Cardiac septum (tissue), 1 donor: ENCODE measurements around the gene NDUFB8. TPM values are rescaled to one million over a fixed set of nuclear protein-coding genes. Genes with fewer than 3 reads are reported as not detected.
"Not testable (repeated sequence)": the region's sequence is repeated elsewhere in the genome, so short reads cannot be mapped to it uniquely, and the experiment has no call there.

Experiments used
- DNase-seq: peaks from one replicate; pipeline ENCODE4 v3.0.0-alpha.2; 2020; ENCODE audit warnings: low spot score
- intact Hi-C: fragments of 100-400 bp; cut with DNase I; formaldehyde crosslinking; loops from one replicate; pipeline ENCODE4 v1.14.0; 2022
- long read RNA-seq: library from polyadenylated mRNA; unstranded; transcript quantifications from one replicate; pipeline ENCODE4 v2.0.0, GENCODE V29; 2021
- total RNA-seq: library from RNA; stranded (reverse); fragmentation: NEBNext Ultra II Directional; extraction: Animal tissue kit (Norgen Biotek cat#: 25700); gene quantifications from one replicate; pipeline ENCODE4 v1.2.1, GENCODE V29; 2021
- donor health status: DM: no; HTN: no; CAD: no.

Gene NDUFB8
- 351 TPM for total RNA-seq
- long read RNA-seq, transcript NDUFB8-205 (4 exons, 829 nt) = minor isoform, 11 of 240 reads
- long read RNA-seq, transcript NDUFB8-203 (5 exons, 713 nt) = minor isoform, 9 of 240 reads
- long read RNA-seq, transcript NDUFB8-201 (5 exons, 671 nt) = major isoform, 205 of 240 reads
- long read RNA-seq, partial matches to known transcripts = 8 of 240 reads
- long read RNA-seq, other reads (novel, unspliced or antisense) = 5 of 240 reads

- peak; percentile 94 for DNase-seq
Measured at GRCh38 chr10:100529475-100530298, at the start of gene NDUFB8. Gene NDUFB8, minus strand, starts transcription at chr10:100529871. Its CDS starts 20 bp downstream, at chr10:100529851.

GRCh38 chr10:100576282-100576635 lies 46.6 kb upstream of the NDUFB8 start:
- intact Hi-C loops = no loop called here
- DNase-seq = no peak

More at GRCh38 chr10:100529475-100530298, at the start of gene NDUFB8:
- intact Hi-C loops = loop anchor here (5.0 kb wide), 1 partner anchor 242 kb away; the partner anchor contains the start of gene BLOC1S2

GRCh38 chr10:100575585-100576281 lies 46.1 kb upstream of the NDUFB8 start:
- no peak for DNase-seq
- intact Hi-C loops = no loop called here

- intact Hi-C loops, DNase-seq: not testable (repeated sequence)
Measured at GRCh38 chr10:100575146-100575545, 45.5 kb upstream of the NDUFB8 start.

GRCh38 chr10:100571084-100571856 lies 41.6 kb upstream of the NDUFB8 start:
- no peak for DNase-seq
- intact Hi-C loops = no loop called here

GRCh38 chr10:100570506-100570905 lies 40.8 kb upstream of the NDUFB8 start:
- intact Hi-C loops = no loop called here

GRCh38 chr10:100569687-100570481 lies 40.2 kb upstream of the NDUFB8 start:
- intact Hi-C loops = loop anchor here (10.0 kb wide), 1 partner anchor 175 kb away; the partner anchor contains the start of gene PAX2
- no peak for DNase-seq

More at GRCh38 chr10:100570506-100570905, 40.8 kb upstream of the NDUFB8 start:
- DNase-seq = no peak

- intact Hi-C loops = loop anchor here (10.0 kb wide), 1 partner anchor 176 kb away; the partner anchor contains the start of gene PAX2
- no peak for DNase-seq
Measured at GRCh38 chr10:100568912-100569311, 39.2 kb upstream of the NDUFB8 start.

GRCh38 chr10:100567826-100568225 lies 38.2 kb upstream of the NDUFB8 start:
- no peak for DNase-seq
- intact Hi-C loops = loop anchor here (10.0 kb wide), 1 partner anchor 177 kb away; the partner anchor contains the start of gene PAX2

- intact Hi-C loops = loop anchor here (10.0 kb wide), 1 partner anchor 178 kb away; the partner anchor contains the start of gene PAX2
- no peak for DNase-seq
Measured at GRCh38 chr10:100567249-100567648, 37.6 kb upstream of the NDUFB8 start.

- intact Hi-C loops = loop anchor here (10.0 kb wide), 1 partner anchor 178 kb away; the partner anchor contains the start of gene PAX2
- no peak for DNase-seq
Measured at GRCh38 chr10:100566561-100566960, 36.9 kb upstream of the NDUFB8 start.

- DNase-seq = no peak
- intact Hi-C loops = loop anchor here (10.0 kb wide), 1 partner anchor 179 kb away; the partner anchor contains the start of gene PAX2
Measured at GRCh38 chr10:100565206-100565985, 35.7 kb upstream of the NDUFB8 start.

GRCh38 chr10:100562008-100562672 lies 32.5 kb upstream of the NDUFB8 start:
- peak; percentile 82 for DNase-seq
- intact Hi-C loops = loop anchor here (5.0 to 10.0 kb wide), 2 partner anchors 183 to 315 kb away; partner anchors contain the start of gene PAX2

- intact Hi-C loops = loop anchor here (5.0 to 10.0 kb wide), 2 partner anchors 184 to 316 kb away; partner anchors contain the start of gene PAX2
- no peak for DNase-seq
Measured at GRCh38 chr10:100561005-100561404, 31.3 kb upstream of the NDUFB8 start.

GRCh38 chr10:100560248-100560647 lies 30.6 kb upstream of the NDUFB8 start:
- intact Hi-C loops = loop anchor here (5.0 to 10.0 kb wide), 2 partner anchors 185 to 317 kb away; partner anchors contain the start of gene PAX2
- no peak for DNase-seq

GRCh38 chr10:100554902-100555301 lies 25.2 kb upstream of the NDUFB8 start:
- no peak for DNase-seq
- intact Hi-C loops = no loop called here

- no peak for DNase-seq
- intact Hi-C loops = no loop called here
Measured at GRCh38 chr10:100553929-100554328, 24.3 kb upstream of the NDUFB8 start.
